ENCODE data around the gene MS4A6A.
"Not testable (repeated sequence)": the region's sequence is repeated elsewhere in the genome, so short reads cannot be mapped to it uniquely, and the experiment has no call there.

MS4A6A gene

GRCh38 chr11:60182541-60183330 is at the start of gene MS4A6A:
Gene MS4A6A (minus strand): TSS chr11:60183083. CDS start chr11:60181727, 1,356 bp downstream.
- DNase-seq: no peak

GRCh38 chr11:60230681-60231080 is 47.8 kb upstream of the MS4A6A start:
- DNase-seq: no peak

- DNase-seq: no peak
These were observed 39.3 kb upstream of the MS4A6A start for GRCh38 chr11:60222141-60222540.

- no peak for DNase-seq
These were observed 38.8 kb upstream of the MS4A6A start for GRCh38 chr11:60221692-60222091.

GRCh38 chr11:60221181-60221580 is 38.3 kb upstream of the MS4A6A start:
- no peak for DNase-seq

- no peak for DNase-seq
These were observed 31.5 kb upstream of the MS4A6A start for GRCh38 chr11:60214386-60214785.

- no peak for DNase-seq
These were observed 28.3 kb upstream of the MS4A6A start for GRCh38 chr11:60211206-60211605.

- no peak for DNase-seq
These were observed 27.1 kb upstream of the MS4A6A start for GRCh38 chr11:60209977-60210376.

GRCh38 chr11:60208951-60209350 is 26.1 kb upstream of the MS4A6A start:
- no peak for DNase-seq

- DNase-seq: no peak
These were observed 25.4 kb upstream of the MS4A6A start for GRCh38 chr11:60208146-60208895.

- DNase-seq: no peak
These were observed 23.7 kb upstream of the MS4A6A start for GRCh38 chr11:60206616-60207015.

- DNase-seq: no peak
These were observed 22.0 kb upstream of the MS4A6A start for GRCh38 chr11:60204922-60205321.

- not testable (repeated sequence) for DNase-seq
These were observed 18.5 kb upstream of the MS4A6A start for GRCh38 chr11:60201334-60201733.

- DNase-seq: no peak
These were observed 14.6 kb upstream of the MS4A6A start for GRCh38 chr11:60197442-60197841.

- no peak for DNase-seq
These were observed 13.1 kb upstream of the MS4A6A start for GRCh38 chr11:60195923-60196368.

- DNase-seq: no peak
These were observed 11.6 kb upstream of the MS4A6A start for GRCh38 chr11:60194511-60194910.

- DNase-seq: peak; percentile 58
These were observed 11.0 kb upstream of the MS4A6A start for GRCh38 chr11:60193687-60194433.

GRCh38 chr11:60192564-60192963 is 9.7 kb upstream of the MS4A6A start:
- DNase-seq: not testable (repeated sequence)

- DNase-seq: not testable (repeated sequence)
These were observed 5.6 kb upstream of the MS4A6A start for GRCh38 chr11:60188481-60188880.

- DNase-seq: not testable (repeated sequence)
These were observed 3.2 kb upstream of the MS4A6A start for GRCh38 chr11:60186128-60186527.

- not testable (repeated sequence) for DNase-seq
These were observed 2.6 kb upstream of the MS4A6A start for GRCh38 chr11:60185512-60185827.

GRCh38 chr11:60184824-60185511 is 2.1 kb upstream of the MS4A6A start:
- DNase-seq: peak; percentile 15

Data from CD4-positive, alpha-beta T cell treated with Interleukin-12 subunit alpha and Interleukin-12 subunit beta, for 1 hour (primary cell).